GM18508 (cell line): Measurements from ENCODE around the gene RAPGEF4.

ENCODE experiments used
- ATAC-seq: cut with Tn5 transposase; IDR thresholded peaks from one replicate; pipeline ENCODE4 v1.9.1; 2021; ENCODE audit warnings: moderate number of reproducible peaks; ENCODE audit not compliant: insufficient read depth, unreplicated experiment

The RAPGEF4 gene

GRCh38 chr2:172819943-172820342, 84.3 kb downstream of the RAPGEF4 start:
- ATAC-seq: no peak

DNA sequence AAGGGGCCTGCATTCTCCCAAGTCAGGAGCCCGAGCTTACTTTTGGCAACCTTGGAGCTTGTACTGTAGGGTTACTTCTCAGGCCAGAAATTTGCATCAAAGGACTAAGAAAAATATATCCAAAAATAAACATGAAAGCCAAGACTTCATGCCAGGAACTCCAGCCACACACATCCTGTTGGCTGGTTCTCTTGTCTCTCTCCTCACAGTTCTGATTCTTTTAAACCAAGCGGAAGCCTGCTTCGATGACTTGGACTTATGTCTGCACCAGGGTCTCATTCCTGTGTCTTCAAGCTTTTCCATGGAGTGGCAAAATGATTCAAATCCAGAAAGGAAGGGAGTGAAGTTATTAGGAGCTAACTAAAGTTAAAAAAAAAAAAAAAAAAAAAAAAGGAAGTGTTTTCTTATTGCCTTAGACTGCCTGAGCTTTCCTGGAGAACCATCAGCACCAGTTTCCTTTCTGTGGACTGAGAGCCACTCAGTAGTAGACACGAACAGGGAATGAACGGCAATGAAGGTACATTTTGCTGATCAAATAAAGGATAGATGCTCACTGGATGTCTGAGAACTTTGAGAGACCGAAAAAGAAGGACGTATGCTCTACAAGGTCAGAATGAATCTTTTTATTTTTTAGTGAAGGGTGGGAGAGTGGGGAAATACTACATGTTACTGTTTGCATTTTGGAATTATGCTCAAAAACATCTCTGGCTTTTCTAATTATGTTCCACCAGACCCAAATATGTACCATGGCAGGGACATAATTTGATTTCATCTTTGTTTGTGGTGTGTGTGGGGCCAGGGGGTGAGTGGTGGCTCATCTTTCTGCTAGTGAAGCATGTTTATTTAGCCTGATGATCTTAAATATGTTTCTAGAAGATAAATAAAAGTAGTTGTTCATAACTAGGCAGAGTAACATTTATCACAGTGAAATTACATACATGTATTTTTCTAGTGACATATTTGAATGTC, 86.0 kb downstream of the RAPGEF4 start:
- ATAC-seq: no peak

DNA sequence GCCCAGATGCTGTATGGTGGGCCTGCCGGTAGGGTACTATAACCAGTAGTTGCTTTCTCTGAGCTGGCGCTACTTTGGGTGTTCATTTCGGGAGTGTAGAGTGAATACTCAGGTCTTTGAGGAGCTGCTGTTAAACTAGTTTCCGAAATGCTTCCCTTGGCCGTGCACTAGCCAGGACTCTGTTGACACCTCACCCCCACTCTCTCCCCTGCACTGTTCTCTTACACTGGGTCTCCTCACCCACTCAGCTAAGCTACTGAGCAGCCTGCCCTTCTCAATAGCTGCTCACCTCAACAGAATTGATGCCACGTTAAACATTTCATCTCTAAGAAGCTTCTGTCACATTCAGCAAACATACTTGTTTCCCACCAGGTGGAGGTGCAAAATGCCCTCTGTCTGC, 86.9 kb downstream of the RAPGEF4 start:
- ATAC-seq: no peak

DNA sequence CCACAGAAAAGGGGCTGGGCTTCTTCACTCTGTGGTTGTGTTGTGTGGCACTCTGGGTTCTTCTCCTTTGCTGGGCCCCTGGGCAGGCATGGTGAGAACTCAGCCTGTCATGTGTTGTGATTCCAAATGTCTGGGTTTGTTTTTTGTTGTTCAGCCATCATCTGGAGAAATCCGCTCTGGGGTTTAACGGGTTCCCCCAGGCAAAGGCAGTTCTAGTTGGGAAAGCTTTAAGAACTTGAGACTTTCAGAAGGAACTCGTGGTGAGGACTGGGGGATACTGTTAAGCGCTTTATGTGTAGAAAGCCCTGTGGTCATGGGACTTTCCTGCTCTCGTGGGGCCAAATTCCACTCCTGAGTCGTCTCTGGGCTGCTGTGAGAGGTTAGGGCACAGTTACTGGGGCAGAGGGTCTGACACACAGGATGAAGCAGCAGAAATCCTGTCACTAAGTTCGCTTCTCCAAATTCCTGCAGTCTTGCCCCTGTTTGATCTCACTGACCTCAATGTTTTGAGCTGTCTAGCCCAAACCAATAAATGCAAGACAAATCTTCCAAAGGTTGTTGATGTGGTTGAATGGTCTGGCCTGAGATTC, 87.7 kb downstream of the RAPGEF4 start:
- ATAC-seq: no peak

GRCh38 chr2:172826522-172826921, 90.9 kb downstream of the RAPGEF4 start:
- ATAC-seq: no peak

- ATAC-seq: no peak
Observed at GRCh38 chr2:172829229-172829628, 93.6 kb downstream of the RAPGEF4 start.

GRCh38 chr2:172830482-172830881, 94.8 kb downstream of the RAPGEF4 start:
- ATAC-seq: no peak

GRCh38 chr2:172833898-172834297, 98.3 kb downstream of the RAPGEF4 start:
- ATAC-seq: no peak

GRCh38 chr2:172834881-172835280, 99.2 kb downstream of the RAPGEF4 start:
- ATAC-seq: no peak

- ATAC-seq: no peak
Observed at GRCh38 chr2:172836347-172836821, 100.7 kb downstream of the RAPGEF4 start.

GRCh38 chr2:172836827-172837226, 101.2 kb downstream of the RAPGEF4 start:
- no peak for ATAC-seq

- ATAC-seq: no peak
Observed at GRCh38 chr2:172839446-172839845, 103.8 kb downstream of the RAPGEF4 start.

- ATAC-seq: no peak
Observed at GRCh38 chr2:172842511-172843265, 107.0 kb downstream of the RAPGEF4 start.

DNA sequence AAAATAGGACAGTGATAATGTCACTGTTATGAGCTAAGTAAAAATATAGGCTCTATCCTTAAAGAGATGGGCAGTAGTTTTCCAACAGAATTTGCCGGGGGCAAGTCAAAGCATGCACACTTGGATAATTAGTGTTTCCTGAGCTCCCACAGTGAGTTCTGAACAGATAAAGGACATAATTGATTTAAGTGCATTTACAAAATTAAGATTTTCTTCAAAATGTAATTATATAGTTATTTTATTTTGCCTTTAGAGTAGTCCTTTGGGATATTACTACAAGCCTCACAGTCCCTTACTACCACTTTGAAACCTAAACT, 107.6 kb downstream of the RAPGEF4 start:
- no peak for ATAC-seq

DNA sequence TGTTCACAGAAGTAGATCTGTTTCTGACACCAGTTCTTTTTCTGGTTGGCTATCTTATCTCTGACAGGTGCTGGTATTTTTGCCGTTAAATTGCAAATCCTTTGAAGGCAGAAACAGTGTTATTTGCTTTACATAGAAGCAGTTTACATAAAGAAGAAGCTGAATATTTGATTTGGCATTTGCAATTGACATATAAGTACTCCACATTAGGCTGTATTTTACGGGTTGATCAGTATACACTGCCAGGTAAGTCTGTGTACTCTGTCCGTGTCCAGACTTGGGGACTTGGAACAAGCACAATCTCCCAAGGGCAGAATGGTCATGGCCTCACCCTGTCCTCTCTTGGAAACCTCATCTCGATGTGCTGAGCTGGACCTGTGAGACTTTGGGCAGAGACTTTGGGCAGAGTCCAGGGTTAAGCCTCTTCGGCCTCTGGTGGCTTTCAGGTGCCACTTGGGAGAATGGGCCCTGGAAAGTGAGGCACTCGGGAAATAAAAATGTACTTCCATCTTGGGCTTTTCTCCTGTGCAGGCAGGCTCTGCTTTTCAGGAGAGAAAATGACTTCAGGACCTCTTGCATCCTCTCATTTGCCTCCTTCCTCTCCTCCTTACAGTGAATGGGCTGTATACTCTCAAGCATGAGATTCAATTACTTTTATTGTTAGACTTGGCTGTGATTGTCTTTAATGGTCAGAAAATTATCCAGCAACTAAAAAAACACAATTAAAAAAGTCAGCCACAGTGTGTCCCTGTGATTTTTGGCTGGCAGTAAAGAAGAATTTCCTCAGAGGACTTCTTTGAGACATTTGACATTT, 108.5 kb downstream of the RAPGEF4 start:
- ATAC-seq: no peak

- no peak for ATAC-seq
Observed at GRCh38 chr2:172845028-172845630, 109.5 kb downstream of the RAPGEF4 start.

GRCh38 chr2:172846551-172846950, 110.9 kb downstream of the RAPGEF4 start:
- ATAC-seq: no peak

GRCh38 chr2:172847188-172847587, 111.5 kb downstream of the RAPGEF4 start:
- ATAC-seq: no peak

GRCh38 chr2:172848519-172848918, 112.9 kb downstream of the RAPGEF4 start:
- no peak for ATAC-seq
